Measurements from ENCODE around the gene KCNMB2.

The KCNMB2 gene

DNA sequence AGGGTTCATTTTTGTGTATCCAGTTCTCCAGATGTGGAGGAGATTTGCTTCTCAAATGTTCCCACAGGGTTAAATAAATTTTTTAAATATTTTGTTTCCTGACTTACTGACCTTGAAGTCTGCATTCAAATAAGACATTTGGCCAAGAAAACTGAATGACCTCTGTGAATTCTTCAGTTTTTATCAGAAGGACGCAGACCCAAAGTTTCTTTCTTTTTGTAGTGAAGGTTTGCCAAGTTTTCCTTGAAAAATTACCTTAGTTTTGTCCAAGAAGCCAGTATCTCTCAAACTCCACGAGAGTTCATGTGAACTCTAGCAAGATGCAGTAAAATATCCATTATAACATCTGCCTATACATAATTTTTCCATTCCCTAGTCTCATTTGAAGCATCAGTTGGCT lies 332.4 kb downstream of the KCNMB2 start:
- DNase-seq (ENCODE audit: low spot score) = no peak

DNA sequence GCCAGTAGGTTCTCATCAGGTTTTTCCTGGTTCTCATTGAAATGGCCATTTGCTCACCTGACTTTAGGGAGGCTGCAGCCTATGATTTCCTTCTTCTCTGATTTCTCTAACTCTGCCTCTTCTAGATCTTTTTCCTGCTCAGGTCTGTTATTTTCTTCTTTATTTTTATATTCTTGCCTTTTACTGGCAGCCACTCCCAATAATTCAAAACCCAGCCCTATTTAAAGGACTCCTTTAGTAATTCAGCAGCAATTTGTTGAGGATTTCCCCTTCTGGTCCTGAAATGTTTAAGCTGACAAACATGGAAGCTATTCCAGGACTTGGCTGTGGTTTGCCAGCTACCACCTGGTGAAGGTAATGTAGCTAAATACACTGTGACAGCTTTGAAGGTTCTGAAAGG lies 333.8 kb downstream of the KCNMB2 start:
- no peak for DNase-seq (ENCODE audit: low spot score)

GRCh38 chr3:178875157-178875556 lies 338.9 kb downstream of the KCNMB2 start:
- no peak for DNase-seq (ENCODE audit: low spot score)

GRCh38 chr3:178875836-178876235 lies 339.6 kb downstream of the KCNMB2 start:
- DNase-seq (ENCODE audit: low spot score) = no peak

DNA sequence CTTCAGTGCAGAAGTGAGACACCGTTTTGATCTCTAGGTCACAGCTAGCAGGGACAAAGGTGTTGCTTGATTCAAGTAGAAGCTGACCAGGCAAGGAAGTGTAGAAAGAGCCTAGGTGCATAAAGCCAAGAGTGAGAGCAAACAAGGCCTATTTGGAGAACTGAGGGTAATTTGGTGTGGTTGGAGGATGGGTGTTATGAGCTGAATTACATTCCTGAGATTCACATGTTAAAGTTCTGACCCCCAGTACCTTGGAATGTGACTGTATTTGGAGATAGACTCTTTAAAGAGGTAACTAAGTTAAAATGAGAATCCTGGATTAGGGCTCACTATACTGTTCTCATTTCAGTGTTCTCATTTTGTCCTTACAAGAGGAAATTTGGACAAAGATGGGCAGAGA lies 344.0 kb downstream of the KCNMB2 start:
- no peak for DNase-seq (ENCODE audit: low spot score)

All from left forelimb (tissue), 1 donor.